HEK293 (cell line): Measurements from ENCODE around the gene IL4R.

Experiments
- GFI1B ChIP-seq: fragments of 450-650 bp; formaldehyde crosslinking; IDR thresholded peaks from 2 replicates; pipeline ENCODE4 v1.5.1; 2016; ENCODE audit warnings: missing biosample characterization, missing genetic modification characterization
- GLIS2 ChIP-seq: fragments of 450-650 bp; formaldehyde crosslinking; IDR thresholded peaks from 2 replicates; pipeline ENCODE4 v1.5.1; 2016; ENCODE audit warnings: missing biosample characterization, missing genetic modification characterization
- SP2 ChIP-seq: fragments of 450-650 bp; formaldehyde crosslinking; IDR thresholded peaks from 2 replicates; pipeline ENCODE4 v1.5.1; 2016; ENCODE audit warnings: missing biosample characterization, missing genetic modification characterization
- ZBTB48 ChIP-seq: fragments of 450-650 bp; formaldehyde crosslinking; IDR thresholded peaks from 2 replicates; pipeline ENCODE4 v1.5.1; 2016; ENCODE audit warnings: missing biosample characterization, missing genetic modification characterization
- ZFP69B ChIP-seq: fragments of 450-650 bp; formaldehyde crosslinking; IDR thresholded peaks from 2 replicates; pipeline ENCODE4 v1.5.1; 2016; ENCODE audit warnings: missing biosample characterization, missing genetic modification characterization
- ZNF132 ChIP-seq: fragments of 450-650 bp; formaldehyde crosslinking; IDR thresholded peaks from 2 replicates; pipeline ENCODE4 v1.5.1; 2017; ENCODE audit warnings: missing biosample characterization, missing genetic modification characterization, borderline replicate concordance
- ZNF169 ChIP-seq: fragments of 450-650 bp; formaldehyde crosslinking; IDR thresholded peaks from 2 replicates; pipeline ENCODE4 v1.5.1; 2016; ENCODE audit warnings: missing biosample characterization, missing genetic modification characterization
- ZNF211 ChIP-seq: fragments of 450-650 bp; formaldehyde crosslinking; IDR thresholded peaks from 2 replicates; pipeline ENCODE4 v1.5.1; 2016; ENCODE audit warnings: low read depth, missing biosample characterization, missing genetic modification characterization
- ZNF239 ChIP-seq: fragments of 450-650 bp; formaldehyde crosslinking; IDR thresholded peaks from 2 replicates; pipeline ENCODE4 v1.5.1; 2016; ENCODE audit warnings: missing biosample characterization, missing genetic modification characterization
- ZNF311 ChIP-seq: fragments of 450-650 bp; formaldehyde crosslinking; IDR thresholded peaks from 2 replicates; pipeline ENCODE4 v1.5.1; 2017; ENCODE audit warnings: missing biosample characterization, missing genetic modification characterization, borderline replicate concordance
- ZNF394 ChIP-seq: fragments of 450-650 bp; formaldehyde crosslinking; IDR thresholded peaks from 2 replicates; pipeline ENCODE4 v1.5.1; 2016; ENCODE audit warnings: missing biosample characterization, missing genetic modification characterization, mild to moderate bottlenecking, moderate library complexity, borderline replicate concordance
- ZNF558 ChIP-seq: fragments of 450-650 bp; formaldehyde crosslinking; IDR thresholded peaks from 2 replicates; pipeline ENCODE4 v1.5.1; 2016; ENCODE audit warnings: missing biosample characterization, missing genetic modification characterization
- ZNF560 ChIP-seq: fragments of 450-650 bp; formaldehyde crosslinking; IDR thresholded peaks from 2 replicates; pipeline ENCODE4 v1.5.1; 2017; ENCODE audit warnings: missing biosample characterization, missing genetic modification characterization, borderline replicate concordance
- ZNF76 ChIP-seq: fragments of 450-650 bp; formaldehyde crosslinking; IDR thresholded peaks from 2 replicates; pipeline ENCODE4; 2016; ENCODE audit warnings: low read depth, missing biosample characterization, missing genetic modification characterization, borderline replicate concordance
- ZNF830 ChIP-seq: fragments of 450-650 bp; IDR thresholded peaks from 2 replicates; pipeline ENCODE4 v1.5.0; 2018; ENCODE audit warnings: missing biosample characterization, missing genetic modification characterization, low read depth, mild to moderate bottlenecking, moderate library complexity
- TF ChIP-seq, protein P1 (sequence below): fragments of 450-650 bp; formaldehyde crosslinking; IDR thresholded peaks from 2 replicates; pipeline ENCODE4 v1.5.1; 2016; ENCODE audit warnings: missing biosample characterization, missing genetic modification characterization
- TF ChIP-seq, protein P2 (sequence below): fragments of 450-650 bp; formaldehyde crosslinking; conservative IDR thresholded peaks from 2 replicates; pipeline ENCODE4 v1.5.1; 2016; ENCODE audit warnings: low read depth, missing biosample characterization, missing genetic modification characterization
- TF ChIP-seq, protein P3 (sequence below): fragments of 450-650 bp; formaldehyde crosslinking; IDR thresholded peaks from 2 replicates; pipeline ENCODE4 v1.5.1; 2016; ENCODE audit warnings: missing biosample characterization, missing genetic modification characterization
- TF ChIP-seq, protein P4 (sequence below): fragments of 450-650 bp; formaldehyde crosslinking; IDR thresholded peaks from 2 replicates; pipeline ENCODE4 v1.5.1; 2017; ENCODE audit warnings: missing biosample characterization, mild to moderate bottlenecking, missing genetic modification characterization, moderate library complexity
- TF ChIP-seq, protein P5 (sequence below): fragments of 450-650 bp; formaldehyde crosslinking; IDR thresholded peaks from 2 replicates; pipeline ENCODE4 v1.5.1; 2016; ENCODE audit warnings: missing biosample characterization, missing genetic modification characterization, borderline replicate concordance
- TF ChIP-seq, protein P6 (sequence below): fragments of 450-650 bp; formaldehyde crosslinking; IDR thresholded peaks from 2 replicates; pipeline ENCODE4 v1.5.1; 2016; ENCODE audit warnings: missing biosample characterization, missing genetic modification characterization

The IL4R gene

DNA sequence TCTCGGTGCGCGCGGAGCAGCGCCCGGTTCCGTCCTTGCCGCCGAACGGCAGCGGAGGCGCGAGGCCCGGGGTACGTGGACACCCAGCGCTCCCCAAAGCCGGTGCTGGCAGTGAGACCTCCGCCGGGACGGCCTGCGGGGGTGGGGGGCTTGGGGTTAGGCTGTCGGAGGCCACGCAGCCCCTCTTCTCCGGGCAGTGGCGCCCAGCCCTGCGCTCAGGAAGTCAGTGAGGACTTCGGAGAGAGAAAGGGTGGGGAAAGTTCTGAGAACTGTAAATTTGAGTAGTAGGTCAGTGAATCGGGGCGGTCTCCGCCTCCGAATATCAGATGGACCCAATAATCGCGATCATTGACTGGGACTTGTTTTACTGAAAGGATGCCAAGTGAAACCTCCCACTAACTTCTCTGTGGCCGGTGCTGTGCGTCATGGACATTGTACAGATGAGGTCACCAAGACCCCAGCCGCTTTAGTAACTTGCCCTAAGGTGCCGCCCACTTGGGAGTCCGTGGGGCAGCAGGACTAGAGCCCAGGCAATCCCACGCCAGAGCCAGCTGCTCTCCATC, 468 bp downstream of the IL4R start (continued):
- TF ChIP-seq ZNF211 (tag by site-specific recombination) (no peak), ZNF239 (tag by site-specific recombination) (no peak), ZNF394 (no peak), ZBTB48 (tag by site-specific recombination) (no peak), ZNF76 (tag by site-specific recombination) (no peak), ZNF169 (tag by site-specific recombination) (no peak), ZFP69B (tag by site-specific recombination) (no peak), ZNF830 (tag by site-specific recombination) (no peak), ZNF311 (no peak), ZNF560 (no peak), GFI1B (tag by site-specific recombination) (no peak), ZNF132 (tag by site-specific recombination) (no peak), SP2 (peak; percentile 39), ZNF558 (tag by site-specific recombination) (no peak), GLIS2 (tag by site-specific recombination) (0 out of 2 replicates have a peak, but pooled peaks have one; percentile 30)
- TF ChIP-seq, protein P1, sequence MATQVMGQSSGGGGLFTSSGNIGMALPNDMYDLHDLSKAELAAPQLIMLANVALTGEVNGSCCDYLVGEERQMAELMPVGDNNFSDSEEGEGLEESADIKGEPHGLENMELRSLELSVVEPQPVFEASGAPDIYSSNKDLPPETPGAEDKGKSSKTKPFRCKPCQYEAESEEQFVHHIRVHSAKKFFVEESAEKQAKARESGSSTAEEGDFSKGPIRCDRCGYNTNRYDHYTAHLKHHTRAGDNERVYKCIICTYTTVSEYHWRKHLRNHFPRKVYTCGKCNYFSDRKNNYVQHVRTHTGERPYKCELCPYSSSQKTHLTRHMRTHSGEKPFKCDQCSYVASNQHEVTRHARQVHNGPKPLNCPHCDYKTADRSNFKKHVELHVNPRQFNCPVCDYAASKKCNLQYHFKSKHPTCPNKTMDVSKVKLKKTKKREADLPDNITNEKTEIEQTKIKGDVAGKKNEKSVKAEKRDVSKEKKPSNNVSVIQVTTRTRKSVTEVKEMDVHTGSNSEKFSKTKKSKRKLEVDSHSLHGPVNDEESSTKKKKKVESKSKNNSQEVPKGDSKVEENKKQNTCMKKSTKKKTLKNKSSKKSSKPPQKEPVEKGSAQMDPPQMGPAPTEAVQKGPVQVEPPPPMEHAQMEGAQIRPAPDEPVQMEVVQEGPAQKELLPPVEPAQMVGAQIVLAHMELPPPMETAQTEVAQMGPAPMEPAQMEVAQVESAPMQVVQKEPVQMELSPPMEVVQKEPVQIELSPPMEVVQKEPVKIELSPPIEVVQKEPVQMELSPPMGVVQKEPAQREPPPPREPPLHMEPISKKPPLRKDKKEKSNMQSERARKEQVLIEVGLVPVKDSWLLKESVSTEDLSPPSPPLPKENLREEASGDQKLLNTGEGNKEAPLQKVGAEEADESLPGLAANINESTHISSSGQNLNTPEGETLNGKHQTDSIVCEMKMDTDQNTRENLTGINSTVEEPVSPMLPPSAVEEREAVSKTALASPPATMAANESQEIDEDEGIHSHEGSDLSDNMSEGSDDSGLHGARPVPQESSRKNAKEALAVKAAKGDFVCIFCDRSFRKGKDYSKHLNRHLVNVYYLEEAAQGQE (tag by site-specific recombination): no peak
- TF ChIP-seq, protein P2, sequence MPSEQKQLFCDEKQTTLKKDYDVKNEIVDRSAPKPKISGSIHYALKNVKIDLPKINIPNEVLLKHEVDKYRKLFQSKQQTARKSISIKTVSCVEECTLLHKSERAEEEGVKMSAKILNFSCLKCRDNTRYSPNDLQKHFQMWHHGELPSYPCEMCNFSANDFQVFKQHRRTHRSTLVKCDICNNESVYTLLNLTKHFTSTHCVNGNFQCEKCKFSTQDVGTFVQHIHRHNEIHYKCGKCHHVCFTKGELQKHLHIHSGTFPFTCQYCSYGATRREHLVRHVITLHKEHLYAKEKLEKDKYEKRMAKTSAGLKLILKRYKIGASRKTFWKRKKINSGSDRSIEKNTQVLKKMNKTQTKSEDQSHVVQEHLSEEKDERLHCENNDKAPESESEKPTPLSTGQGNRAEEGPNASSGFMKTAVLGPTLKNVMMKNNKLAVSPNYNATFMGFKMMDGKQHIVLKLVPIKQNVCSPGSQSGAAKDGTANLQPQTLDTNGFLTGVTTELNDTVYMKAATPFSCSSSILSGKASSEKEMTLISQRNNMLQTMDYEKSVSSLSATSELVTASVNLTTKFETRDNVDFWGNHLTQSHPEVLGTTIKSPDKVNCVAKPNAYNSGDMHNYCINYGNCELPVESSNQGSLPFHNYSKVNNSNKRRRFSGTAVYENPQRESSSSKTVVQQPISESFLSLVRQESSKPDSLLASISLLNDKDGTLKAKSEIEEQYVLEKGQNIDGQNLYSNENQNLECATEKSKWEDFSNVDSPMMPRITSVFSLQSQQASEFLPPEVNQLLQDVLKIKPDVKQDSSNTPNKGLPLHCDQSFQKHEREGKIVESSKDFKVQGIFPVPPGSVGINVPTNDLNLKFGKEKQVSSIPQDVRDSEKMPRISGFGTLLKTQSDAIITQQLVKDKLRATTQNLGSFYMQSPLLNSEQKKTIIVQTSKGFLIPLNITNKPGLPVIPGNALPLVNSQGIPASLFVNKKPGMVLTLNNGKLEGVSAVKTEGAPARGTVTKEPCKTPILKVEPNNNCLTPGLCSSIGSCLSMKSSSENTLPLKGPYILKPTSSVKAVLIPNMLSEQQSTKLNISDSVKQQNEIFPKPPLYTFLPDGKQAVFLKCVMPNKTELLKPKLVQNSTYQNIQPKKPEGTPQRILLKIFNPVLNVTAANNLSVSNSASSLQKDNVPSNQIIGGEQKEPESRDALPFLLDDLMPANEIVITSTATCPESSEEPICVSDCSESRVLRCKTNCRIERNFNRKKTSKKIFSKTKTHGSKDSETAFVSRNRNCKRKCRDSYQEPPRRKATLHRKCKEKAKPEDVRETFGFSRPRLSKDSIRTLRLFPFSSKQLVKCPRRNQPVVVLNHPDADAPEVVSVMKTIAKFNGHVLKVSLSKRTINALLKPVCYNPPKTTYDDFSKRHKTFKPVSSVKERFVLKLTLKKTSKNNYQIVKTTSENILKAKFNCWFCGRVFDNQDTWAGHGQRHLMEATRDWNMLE (tag by site-specific recombination): no peak
- TF ChIP-seq, protein P3, sequence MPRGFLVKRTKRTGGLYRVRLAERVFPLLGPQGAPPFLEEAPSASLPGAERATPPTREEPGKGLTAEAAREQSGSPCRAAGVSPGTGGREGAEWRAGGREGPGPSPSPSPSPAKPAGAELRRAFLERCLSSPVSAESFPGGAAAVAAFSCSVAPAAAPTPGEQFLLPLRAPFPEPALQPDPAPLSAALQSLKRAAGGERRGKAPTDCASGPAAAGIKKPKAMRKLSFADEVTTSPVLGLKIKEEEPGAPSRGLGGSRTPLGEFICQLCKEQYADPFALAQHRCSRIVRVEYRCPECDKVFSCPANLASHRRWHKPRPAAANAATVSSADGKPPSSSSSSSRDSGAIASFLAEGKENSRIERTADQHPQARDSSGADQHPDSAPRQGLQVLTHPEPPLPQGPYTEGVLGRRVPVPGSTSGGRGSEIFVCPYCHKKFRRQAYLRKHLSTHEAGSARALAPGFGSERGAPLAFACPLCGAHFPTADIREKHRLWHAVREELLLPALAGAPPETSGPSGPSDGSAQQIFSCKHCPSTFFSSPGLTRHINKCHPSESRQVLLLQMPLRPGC (tag by site-specific recombination): no peak
- TF ChIP-seq, protein P4, sequence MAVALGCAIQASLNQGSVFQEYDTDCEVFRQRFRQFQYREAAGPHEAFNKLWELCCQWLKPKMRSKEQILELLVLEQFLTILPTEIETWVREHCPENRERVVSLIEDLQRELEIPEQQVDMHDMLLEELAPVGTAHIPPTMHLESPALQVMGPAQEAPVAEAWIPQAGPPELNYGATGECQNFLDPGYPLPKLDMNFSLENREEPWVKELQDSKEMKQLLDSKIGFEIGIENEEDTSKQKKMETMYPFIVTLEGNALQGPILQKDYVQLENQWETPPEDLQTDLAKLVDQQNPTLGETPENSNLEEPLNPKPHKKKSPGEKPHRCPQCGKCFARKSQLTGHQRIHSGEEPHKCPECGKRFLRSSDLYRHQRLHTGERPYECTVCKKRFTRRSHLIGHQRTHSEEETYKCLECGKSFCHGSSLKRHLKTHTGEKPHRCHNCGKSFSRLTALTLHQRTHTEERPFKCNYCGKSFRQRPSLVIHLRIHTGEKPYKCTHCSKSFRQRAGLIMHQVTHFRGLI: no peak
- TF ChIP-seq, protein P5, sequence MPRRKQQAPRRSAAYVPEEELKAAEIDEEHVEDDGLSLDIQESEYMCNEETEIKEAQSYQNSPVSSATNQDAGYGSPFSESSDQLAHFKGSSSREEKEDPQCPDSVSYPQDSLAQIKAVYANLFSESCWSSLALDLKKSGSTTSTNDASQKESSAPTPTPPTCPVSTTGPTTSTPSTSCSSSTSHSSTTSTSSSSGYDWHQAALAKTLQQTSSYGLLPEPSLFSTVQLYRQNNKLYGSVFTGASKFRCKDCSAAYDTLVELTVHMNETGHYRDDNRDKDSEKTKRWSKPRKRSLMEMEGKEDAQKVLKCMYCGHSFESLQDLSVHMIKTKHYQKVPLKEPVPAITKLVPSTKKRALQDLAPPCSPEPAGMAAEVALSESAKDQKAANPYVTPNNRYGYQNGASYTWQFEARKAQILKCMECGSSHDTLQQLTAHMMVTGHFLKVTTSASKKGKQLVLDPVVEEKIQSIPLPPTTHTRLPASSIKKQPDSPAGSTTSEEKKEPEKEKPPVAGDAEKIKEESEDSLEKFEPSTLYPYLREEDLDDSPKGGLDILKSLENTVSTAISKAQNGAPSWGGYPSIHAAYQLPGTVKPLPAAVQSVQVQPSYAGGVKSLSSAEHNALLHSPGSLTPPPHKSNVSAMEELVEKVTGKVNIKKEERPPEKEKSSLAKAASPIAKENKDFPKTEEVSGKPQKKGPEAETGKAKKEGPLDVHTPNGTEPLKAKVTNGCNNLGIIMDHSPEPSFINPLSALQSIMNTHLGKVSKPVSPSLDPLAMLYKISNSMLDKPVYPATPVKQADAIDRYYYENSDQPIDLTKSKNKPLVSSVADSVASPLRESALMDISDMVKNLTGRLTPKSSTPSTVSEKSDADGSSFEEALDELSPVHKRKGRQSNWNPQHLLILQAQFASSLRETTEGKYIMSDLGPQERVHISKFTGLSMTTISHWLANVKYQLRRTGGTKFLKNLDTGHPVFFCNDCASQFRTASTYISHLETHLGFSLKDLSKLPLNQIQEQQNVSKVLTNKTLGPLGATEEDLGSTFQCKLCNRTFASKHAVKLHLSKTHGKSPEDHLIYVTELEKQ: no peak
- TF ChIP-seq, protein P6, sequence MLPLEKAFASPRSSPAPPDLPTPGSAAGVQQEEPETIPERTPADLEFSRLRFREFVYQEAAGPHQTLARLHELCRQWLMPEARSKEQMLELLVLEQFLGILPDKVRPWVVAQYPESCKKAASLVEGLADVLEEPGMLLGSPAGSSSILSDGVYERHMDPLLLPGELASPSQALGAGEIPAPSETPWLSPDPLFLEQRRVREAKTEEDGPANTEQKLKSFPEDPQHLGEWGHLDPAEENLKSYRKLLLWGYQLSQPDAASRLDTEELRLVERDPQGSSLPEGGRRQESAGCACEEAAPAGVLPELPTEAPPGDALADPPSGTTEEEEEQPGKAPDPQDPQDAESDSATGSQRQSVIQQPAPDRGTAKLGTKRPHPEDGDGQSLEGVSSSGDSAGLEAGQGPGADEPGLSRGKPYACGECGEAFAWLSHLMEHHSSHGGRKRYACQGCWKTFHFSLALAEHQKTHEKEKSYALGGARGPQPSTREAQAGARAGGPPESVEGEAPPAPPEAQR: no peak
